ENCODE results near the gene SETX. TPM values are rescaled to one million over a fixed set of nuclear protein-coding genes. Genes with fewer than 3 reads are reported as not detected.

The SETX gene
- polyA plus RNA-seq, 4 donors = 16.1 to 34.5 (median 17.8) TPM

- peaks cover 5 to 17% (median 14%) of the 10 kb centered on the region in 3 donors for H3K4me1 ChIP-seq (ENCODE audit: control insufficient read depth in 3 of 3, insufficient read depth in 2 of 3, low read depth in 1 of 3, low read length in 2 of 3)
- H3K4me3 ChIP-seq (ENCODE audit: low read depth in 1 of 3, low read length in 3 of 3) = no peak overlapping the region
- H3K27ac ChIP-seq (ENCODE audit: low read depth in 1 of 3, low read length in 2 of 3) = no peak overlapping the region
- no peaks in the 10 kb centered on the region for H3K27me3 ChIP-seq (ENCODE audit: control insufficient read depth in 3 of 3, insufficient read depth in 3 of 3, low read length in 3 of 3)
- DNase-seq = no peak
- 64 to 75% (median 74%) methylated on average over 5 of the region's 5 CpGs for WGBS, 3 donors
- FAIRE-seq = no peak
- peaks cover 19 to 57% (median 23%) of the 10 kb centered on the region in 3 donors for H3K36me3 ChIP-seq (ENCODE audit: control insufficient read depth in 3 of 3, insufficient read depth in 2 of 3, low read depth in 1 of 3, low read length in 3 of 3)
- no peaks in the 10 kb centered on the region for H3K9me3 ChIP-seq (ENCODE audit: control insufficient read depth in 2 of 2, insufficient read depth in 1 of 2, low read depth in 1 of 2, low read length in 1 of 2)
Measured at GRCh38 chr9:132348676-132349075, 6.1 kb downstream of the SETX start.

DNA sequence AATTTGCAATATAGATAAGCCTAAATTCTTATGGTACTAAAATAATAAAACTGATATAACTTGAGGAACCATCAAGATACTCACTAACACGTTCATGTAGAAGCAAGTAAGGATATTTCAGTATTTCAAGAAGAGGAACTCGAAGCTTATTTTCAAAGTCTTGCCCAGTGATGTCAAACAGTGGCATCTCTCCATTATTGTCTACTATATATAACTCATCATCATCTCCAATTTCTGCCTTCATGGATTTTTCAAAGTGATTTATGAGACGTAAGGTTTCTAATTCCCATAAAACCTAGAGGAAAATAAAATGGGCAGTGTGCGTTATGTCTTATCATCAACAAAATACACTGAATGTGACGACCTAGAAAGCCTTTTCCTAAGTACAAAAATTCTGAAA is 8.6 kb downstream of the SETX start:
- Histone ChIP-seq H3K4me1 (ENCODE audit: control insufficient read depth in 3 of 3, insufficient read depth in 2 of 3, low read depth in 1 of 3, low read length in 2 of 3) (peaks cover 0 to 5% (median 0%) of the 10 kb centered on the region in 3 donors), H3K27ac (ENCODE audit: low read depth in 1 of 3, low read length in 2 of 3) (no peak overlapping the region), H3K27me3 (ENCODE audit: control insufficient read depth in 3 of 3, insufficient read depth in 3 of 3, low read length in 3 of 3) (no peaks in the 10 kb centered on the region), H3K36me3 (ENCODE audit: control insufficient read depth in 3 of 3, insufficient read depth in 2 of 3, low read depth in 1 of 3, low read length in 3 of 3) (peaks cover 30 to 51% (median 30%) of the 10 kb centered on the region in 3 donors), H3K9me3 (ENCODE audit: control insufficient read depth in 2 of 2, insufficient read depth in 1 of 2, low read depth in 1 of 2, low read length in 1 of 2) (no peaks in the 10 kb centered on the region), H3K4me3 (ENCODE audit: low read depth in 1 of 3, low read length in 3 of 3) (no peak overlapping the region)
- FAIRE-seq (no peak), DNase-seq (no peak)
- WGBS, 3 donors = 83 to 88% (median 84%) methylated on average over 5 of the region's 5 CpGs

DNA sequence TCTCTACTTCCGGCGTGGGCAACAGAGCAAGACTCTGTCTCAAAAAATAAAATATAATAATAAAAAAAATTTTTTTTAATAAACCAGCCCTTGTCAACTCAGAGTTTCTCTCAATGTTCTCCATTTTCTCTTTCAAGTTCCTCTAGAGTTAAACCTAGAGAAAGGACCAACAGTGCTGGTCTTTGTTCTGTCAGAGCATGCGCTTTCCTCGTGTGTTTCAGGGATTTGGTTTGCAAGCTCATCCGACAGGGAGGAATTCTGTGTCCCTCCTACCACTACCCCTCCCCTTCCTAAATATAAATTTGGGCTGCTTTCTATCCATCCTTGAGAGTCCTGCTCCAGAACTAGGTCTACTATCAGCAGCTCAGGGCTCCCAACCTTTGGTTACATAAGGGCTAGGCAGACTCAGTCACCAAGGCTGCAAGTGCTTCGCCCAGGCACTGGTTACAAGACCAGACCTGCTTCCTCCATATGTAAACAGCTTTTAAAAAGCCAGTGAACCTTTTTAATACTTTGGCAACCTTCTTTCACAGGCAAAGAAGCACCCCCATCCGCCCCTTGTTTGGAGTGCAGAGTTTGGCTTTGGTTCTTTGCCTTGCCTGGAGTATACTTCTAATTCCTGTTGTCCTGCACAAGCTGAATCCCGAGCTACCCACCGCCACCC is 13.5 kb downstream of the SETX start:
- Histone ChIP-seq H3K36me3 (ENCODE audit: control insufficient read depth in 3 of 3, insufficient read depth in 2 of 3, low read depth in 1 of 3, low read length in 3 of 3) (peaks cover 34 to 52% (median 36%) of the 10 kb centered on the region in 3 donors), H3K4me3 (ENCODE audit: low read depth in 1 of 3, low read length in 3 of 3) (no peak overlapping the region), H3K4me1 (ENCODE audit: control insufficient read depth in 3 of 3, insufficient read depth in 2 of 3, low read depth in 1 of 3, low read length in 2 of 3) (no peaks in the 10 kb centered on the region), H3K9me3 (ENCODE audit: control insufficient read depth in 2 of 2, insufficient read depth in 1 of 2, low read depth in 1 of 2, low read length in 1 of 2) (no peaks in the 10 kb centered on the region), H3K27me3 (ENCODE audit: control insufficient read depth in 3 of 3, insufficient read depth in 3 of 3, low read length in 3 of 3) (no peaks in the 10 kb centered on the region), H3K27ac (ENCODE audit: low read depth in 1 of 3, low read length in 2 of 3) (no peak overlapping the region)
- DNase-seq (no peak), FAIRE-seq (no peak)
- 88 to 98% (median 91%) methylated on average over 9 of the region's 9 CpGs for WGBS, 3 donors

- Histone ChIP-seq H3K27ac (ENCODE audit: low read depth in 1 of 3, low read length in 2 of 3) (no peak overlapping the region), H3K4me1 (ENCODE audit: control insufficient read depth in 3 of 3, insufficient read depth in 2 of 3, low read depth in 1 of 3, low read length in 2 of 3) (no peaks in the 10 kb centered on the region), H3K27me3 (ENCODE audit: control insufficient read depth in 3 of 3, insufficient read depth in 3 of 3, low read length in 3 of 3) (no peaks in the 10 kb centered on the region), H3K9me3 (ENCODE audit: control insufficient read depth in 2 of 2, insufficient read depth in 1 of 2, low read depth in 1 of 2, low read length in 1 of 2) (no peaks in the 10 kb centered on the region), H3K4me3 (ENCODE audit: low read depth in 1 of 3, low read length in 3 of 3) (no peak overlapping the region), H3K36me3 (ENCODE audit: control insufficient read depth in 3 of 3, insufficient read depth in 2 of 3, low read depth in 1 of 3, low read length in 3 of 3) (peaks cover 14 to 39% (median 33%) of the 10 kb centered on the region in 3 donors)
- FAIRE-seq (no peak), DNase-seq (no peak)
- WGBS, 3 donors = 97 to 100% (median 99%) methylated on average over 3 of the region's 3 CpGs
Measured at GRCh38 chr9:132334364-132334763, 20.4 kb downstream of the SETX start.

- H3K4me3 ChIP-seq (ENCODE audit: low read depth in 1 of 3, low read length in 3 of 3) = no peak overlapping the region
- 88 to 90% (median 88%) methylated on average over 1 of the region's 1 CpG for WGBS, 3 donors
- H3K27me3 ChIP-seq (ENCODE audit: control insufficient read depth in 3 of 3, insufficient read depth in 3 of 3, low read length in 3 of 3) = no peaks in the 10 kb centered on the region
- no peak overlapping the region for H3K27ac ChIP-seq (ENCODE audit: low read depth in 1 of 3, low read length in 2 of 3)
- H3K4me1 ChIP-seq (ENCODE audit: control insufficient read depth in 3 of 3, insufficient read depth in 2 of 3, low read depth in 1 of 3, low read length in 2 of 3) = no peaks in the 10 kb centered on the region
- FAIRE-seq (no peak), DNase-seq (no peak)
- H3K36me3 ChIP-seq (ENCODE audit: control insufficient read depth in 3 of 3, insufficient read depth in 2 of 3, low read depth in 1 of 3, low read length in 3 of 3) = peaks cover 14 to 35% (median 32%) of the 10 kb centered on the region in 3 donors
- no peaks in the 10 kb centered on the region for H3K9me3 ChIP-seq (ENCODE audit: control insufficient read depth in 2 of 2, insufficient read depth in 1 of 2, low read depth in 1 of 2, low read length in 1 of 2)
Measured at GRCh38 chr9:132333556-132333955, 21.2 kb downstream of the SETX start.

GRCh38 chr9:132328580-132328979 is 26.2 kb downstream of the SETX start:
- 99% methylated on average over 4 of the region's 4 CpGs for WGBS, 3 donors
- no peak for DNase-seq

DNA sequence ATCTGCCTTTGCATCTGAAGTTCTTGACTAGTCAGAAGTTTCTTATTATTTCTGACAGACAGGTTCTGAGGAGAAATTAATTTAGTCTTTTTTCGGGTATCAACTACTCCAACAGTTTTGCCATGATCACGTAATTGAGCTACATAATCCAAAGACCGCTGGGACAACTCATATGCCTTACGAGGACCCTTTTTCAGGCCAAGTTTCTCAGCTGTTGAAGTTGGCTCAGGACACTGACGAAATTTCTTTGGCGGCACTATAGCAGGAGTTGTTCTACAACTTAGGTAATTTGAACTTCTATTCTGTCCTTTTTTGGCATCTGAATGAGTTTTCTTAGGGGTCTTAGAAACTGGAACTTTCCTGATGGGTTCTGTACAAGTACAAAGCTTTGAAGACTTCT is 27.2 kb downstream of the SETX start:
- peaks cover 0 to 4% of the 10 kb centered on the region in 2 donors for H3K9me3 ChIP-seq (ENCODE audit: control insufficient read depth in 2 of 2, insufficient read depth in 1 of 2, low read depth in 1 of 2, low read length in 1 of 2)
- DNase-seq = no peak
- H3K27me3 ChIP-seq (ENCODE audit: control insufficient read depth in 3 of 3, insufficient read depth in 3 of 3, low read length in 3 of 3) = no peaks in the 10 kb centered on the region
- no peak overlapping the region for H3K27ac ChIP-seq (ENCODE audit: low read depth in 1 of 3, low read length in 2 of 3)
- peaks cover 14 to 37% (median 17%) of the 10 kb centered on the region in 3 donors for H3K36me3 ChIP-seq (ENCODE audit: control insufficient read depth in 3 of 3, insufficient read depth in 2 of 3, low read depth in 1 of 3, low read length in 3 of 3)
- FAIRE-seq = no peak
- 97% methylated on average over 6 of the region's 6 CpGs for WGBS, 3 donors
- H3K4me1 ChIP-seq (ENCODE audit: control insufficient read depth in 3 of 3, insufficient read depth in 2 of 3, low read depth in 1 of 3, low read length in 2 of 3) = no peaks in the 10 kb centered on the region
- no peak overlapping the region for H3K4me3 ChIP-seq (ENCODE audit: low read depth in 1 of 3, low read length in 3 of 3)

More at GRCh38 chr9:132328580-132328979, 26.2 kb downstream of the SETX start:
- Histone ChIP-seq H3K36me3 (ENCODE audit: control insufficient read depth in 3 of 3, insufficient read depth in 2 of 3, low read depth in 1 of 3, low read length in 3 of 3) (peaks cover 14 to 38% (median 20%) of the 10 kb centered on the region in 3 donors), H3K9me3 (ENCODE audit: control insufficient read depth in 2 of 2, insufficient read depth in 1 of 2, low read depth in 1 of 2, low read length in 1 of 2) (peaks cover 0 to 4% of the 10 kb centered on the region in 2 donors), H3K27me3 (ENCODE audit: control insufficient read depth in 3 of 3, insufficient read depth in 3 of 3, low read length in 3 of 3) (no peaks in the 10 kb centered on the region), H3K4me1 (ENCODE audit: control insufficient read depth in 3 of 3, insufficient read depth in 2 of 3, low read depth in 1 of 3, low read length in 2 of 3) (no peaks in the 10 kb centered on the region), H3K4me3 (ENCODE audit: low read depth in 1 of 3, low read length in 3 of 3) (no peak overlapping the region), H3K27ac (ENCODE audit: low read depth in 1 of 3, low read length in 2 of 3) (no peak overlapping the region)
- FAIRE-seq = no peak

DNA sequence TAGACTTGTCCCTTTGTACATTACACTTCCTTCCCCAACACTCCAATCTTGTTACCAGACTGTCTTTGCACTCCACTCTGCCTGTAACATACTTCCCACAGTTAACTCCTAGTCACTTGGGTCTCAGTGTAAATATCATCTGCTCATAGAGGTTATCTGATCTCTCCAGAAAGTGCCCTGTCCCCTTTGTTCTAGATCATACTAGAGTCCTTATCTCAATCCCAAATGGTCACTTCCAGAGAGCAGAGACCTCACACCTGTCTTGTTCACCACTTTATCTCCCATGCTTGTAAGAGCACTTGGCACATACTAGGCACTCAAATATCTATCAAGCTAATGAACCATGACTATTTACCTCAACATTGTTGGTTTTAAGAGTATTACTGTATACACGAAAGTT is 30.4 kb downstream of the SETX start:
- DNase-seq (no peak), FAIRE-seq (no peak)
- Histone ChIP-seq H3K9me3 (ENCODE audit: control insufficient read depth in 2 of 2, insufficient read depth in 1 of 2, low read depth in 1 of 2, low read length in 1 of 2) (peaks cover 0 to 4% of the 10 kb centered on the region in 2 donors), H3K27me3 (ENCODE audit: control insufficient read depth in 3 of 3, insufficient read depth in 3 of 3, low read length in 3 of 3) (no peaks in the 10 kb centered on the region), H3K27ac (ENCODE audit: low read depth in 1 of 3, low read length in 2 of 3) (no peak overlapping the region), H3K4me3 (ENCODE audit: low read depth in 1 of 3, low read length in 3 of 3) (no peak overlapping the region), H3K36me3 (ENCODE audit: control insufficient read depth in 3 of 3, insufficient read depth in 2 of 3, low read depth in 1 of 3, low read length in 3 of 3) (peaks cover 5 to 22% (median 21%) of the 10 kb centered on the region in 3 donors), H3K4me1 (ENCODE audit: control insufficient read depth in 3 of 3, insufficient read depth in 2 of 3, low read depth in 1 of 3, low read length in 2 of 3) (no peaks in the 10 kb centered on the region)
- WGBS, 3 donors = 86 to 97% (median 87%) methylated on average over 1 of the region's 1 CpG
